ELF-1 (cell line): Measurements from ENCODE around the gene CRCP.
"Not testable (repeated sequence)": the region's sequence is repeated elsewhere in the genome, so short reads cannot be mapped to it uniquely, and the experiment has no call there.

Experiments used
- DNase-seq: peaks from one replicate; pipeline ENCODE4 v3.0.0-alpha.2; 2016; ENCODE audit warnings: low read depth, low spot score

CRCP gene

DNA sequence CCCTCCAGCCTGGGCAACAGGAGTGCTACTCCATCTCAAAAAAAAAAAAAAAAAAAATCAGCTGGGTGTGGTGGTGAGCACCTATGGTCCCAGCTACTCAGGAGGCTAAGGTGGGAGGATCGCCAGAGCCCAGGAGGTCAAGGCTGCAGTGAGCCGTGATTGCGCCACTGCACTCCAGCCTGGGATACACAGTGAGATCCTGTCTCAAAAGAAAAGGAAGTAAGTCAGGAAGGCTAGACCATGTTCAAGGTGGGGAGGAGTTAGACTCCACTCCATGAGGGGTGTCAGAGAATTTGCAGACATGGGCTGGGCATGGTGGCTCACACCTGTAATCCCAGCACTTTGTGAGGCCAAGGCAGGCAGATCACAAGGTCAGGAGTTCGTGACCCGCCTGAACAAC is 6.2 kb upstream of the CRCP start:
- DNase-seq = not testable (repeated sequence)

DNA sequence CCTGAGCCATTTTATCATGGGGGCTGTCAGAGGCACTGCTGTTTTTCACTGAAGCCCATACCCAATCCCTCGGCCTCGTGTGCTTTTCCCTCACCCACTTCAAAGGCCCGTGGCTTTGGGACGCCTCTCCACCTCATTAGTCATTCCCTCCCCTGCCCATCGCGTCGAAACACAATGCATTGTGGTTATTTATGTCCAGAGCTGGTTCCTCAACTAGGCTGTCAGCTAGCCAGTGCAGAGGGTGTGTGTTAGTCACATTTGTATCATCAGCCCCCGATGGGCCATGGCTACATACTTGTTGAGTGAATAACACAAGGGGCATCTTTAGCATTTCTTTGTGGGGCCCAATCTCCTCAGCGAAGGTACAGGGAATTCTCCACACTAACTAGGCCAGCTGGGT is 3.8 kb upstream of the CRCP start:
- DNase-seq = peak; percentile 54

DNA sequence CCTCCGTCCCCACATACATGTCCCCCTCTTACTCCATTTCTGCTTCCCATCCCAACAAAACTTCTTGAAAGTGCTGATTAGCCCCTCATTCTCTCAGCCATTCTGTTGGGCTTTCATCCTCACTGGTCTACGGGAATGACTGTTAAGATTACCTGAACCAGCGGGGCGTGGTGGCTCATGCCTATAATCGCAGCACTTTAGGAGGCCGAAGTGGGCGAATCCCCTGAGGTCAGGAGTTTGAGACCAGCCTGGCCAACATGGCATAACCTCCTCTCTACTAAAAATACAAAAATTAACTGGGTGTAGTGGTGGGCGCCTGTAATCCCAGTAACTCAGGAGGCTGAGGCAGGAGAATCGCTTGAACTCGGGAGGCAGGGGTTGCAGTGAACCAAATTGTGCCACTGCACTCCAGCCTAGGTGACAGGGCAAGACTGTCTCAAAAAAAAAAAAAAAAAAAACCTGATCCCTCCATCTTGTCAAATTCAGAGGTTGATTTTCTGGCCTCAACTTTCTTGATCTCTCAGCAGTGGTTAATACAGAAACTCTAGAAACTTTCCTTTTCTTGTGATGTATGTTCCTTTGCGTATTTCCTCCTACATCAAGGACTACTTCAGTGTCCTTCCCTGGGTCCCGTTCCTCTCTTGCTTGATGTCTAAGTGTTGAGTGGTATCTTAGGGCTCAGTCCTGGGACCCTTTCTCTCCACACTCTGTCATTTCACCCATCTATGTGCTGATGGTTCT is 2.2 kb downstream of the CRCP start:
- DNase-seq = not testable (repeated sequence)

DNA sequence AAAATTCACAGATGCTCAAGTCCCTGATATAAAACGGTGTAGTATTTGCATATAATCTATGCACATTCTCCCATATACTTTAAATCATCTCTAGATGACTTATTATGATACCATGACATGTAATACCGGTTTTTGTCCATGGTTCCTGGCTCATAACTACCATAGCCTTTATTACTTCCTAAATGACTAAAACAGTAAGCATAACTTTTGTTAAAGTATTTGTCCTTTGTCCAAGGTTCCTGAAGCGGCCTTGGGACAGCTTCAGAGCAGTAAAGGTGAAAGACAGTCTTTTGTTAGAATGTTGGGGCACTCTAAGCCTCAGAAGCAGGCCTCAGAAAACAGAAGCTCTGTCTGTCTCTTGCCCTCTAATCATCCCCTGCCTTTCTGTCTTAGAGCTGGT is 4.0 kb downstream of the CRCP start:
- no peak for DNase-seq

DNA sequence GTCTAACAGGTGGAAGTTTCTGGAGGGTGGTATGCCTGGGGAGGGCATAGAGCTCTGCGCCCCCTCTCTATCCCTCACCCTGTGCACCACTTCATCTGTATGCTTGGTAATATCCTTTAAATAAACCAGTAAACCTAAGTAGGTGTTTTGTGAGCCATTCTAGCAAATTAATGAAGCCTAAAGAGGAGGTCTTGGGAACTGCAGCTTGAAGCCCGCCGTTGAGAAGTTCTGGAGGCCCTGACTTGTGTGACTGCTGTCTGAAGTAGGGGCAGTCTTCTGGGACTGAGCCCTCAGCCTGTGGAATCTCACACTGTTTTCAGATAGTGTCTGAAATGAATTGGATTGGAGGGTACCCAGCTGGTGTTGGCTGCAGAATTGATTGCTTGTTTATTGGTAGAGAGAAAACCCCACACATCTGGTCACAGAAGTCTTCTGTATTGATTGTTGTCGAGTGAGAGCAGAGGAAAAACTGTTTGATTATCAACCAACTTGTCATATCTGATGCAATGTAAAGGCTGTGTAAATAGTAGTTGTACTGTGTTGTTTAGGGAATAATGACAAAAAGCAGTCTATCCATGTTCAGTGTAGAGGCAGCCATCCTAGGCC is 4.7 kb downstream of the CRCP start:
- DNase-seq = no peak

DNA sequence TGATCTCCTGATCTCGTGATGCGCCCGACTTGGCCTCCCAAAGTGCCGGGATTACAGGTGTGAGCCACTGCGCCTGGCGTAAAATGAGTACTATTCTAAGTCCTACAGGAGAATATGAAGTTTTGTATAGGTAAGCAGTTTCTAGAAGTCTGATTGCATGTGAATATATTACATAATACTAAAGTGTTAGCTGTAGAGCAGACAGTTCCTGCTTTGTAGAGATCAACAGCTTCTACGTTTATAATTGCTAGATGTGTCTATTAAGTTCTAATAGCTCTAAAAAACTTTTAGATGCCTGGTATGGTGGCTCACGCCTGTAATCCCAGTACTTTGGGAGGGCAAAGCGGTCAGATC is 8.5 kb downstream of the CRCP start:
- DNase-seq = no peak

DNA sequence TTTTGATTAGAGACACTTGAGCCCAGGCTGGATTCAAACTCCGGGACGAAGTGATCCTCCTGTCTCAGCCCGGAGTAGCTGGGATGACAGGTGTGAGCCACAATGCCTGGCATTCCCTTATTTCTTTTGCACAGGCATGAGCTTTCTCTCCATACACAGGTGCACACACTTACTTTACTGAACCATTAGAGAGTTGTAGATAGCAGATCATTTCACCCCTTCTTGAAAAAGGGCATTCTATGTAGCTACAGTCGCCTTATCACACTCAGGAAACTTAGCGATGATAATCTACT is 9.9 kb downstream of the CRCP start:
- DNase-seq = not testable (repeated sequence)

DNA sequence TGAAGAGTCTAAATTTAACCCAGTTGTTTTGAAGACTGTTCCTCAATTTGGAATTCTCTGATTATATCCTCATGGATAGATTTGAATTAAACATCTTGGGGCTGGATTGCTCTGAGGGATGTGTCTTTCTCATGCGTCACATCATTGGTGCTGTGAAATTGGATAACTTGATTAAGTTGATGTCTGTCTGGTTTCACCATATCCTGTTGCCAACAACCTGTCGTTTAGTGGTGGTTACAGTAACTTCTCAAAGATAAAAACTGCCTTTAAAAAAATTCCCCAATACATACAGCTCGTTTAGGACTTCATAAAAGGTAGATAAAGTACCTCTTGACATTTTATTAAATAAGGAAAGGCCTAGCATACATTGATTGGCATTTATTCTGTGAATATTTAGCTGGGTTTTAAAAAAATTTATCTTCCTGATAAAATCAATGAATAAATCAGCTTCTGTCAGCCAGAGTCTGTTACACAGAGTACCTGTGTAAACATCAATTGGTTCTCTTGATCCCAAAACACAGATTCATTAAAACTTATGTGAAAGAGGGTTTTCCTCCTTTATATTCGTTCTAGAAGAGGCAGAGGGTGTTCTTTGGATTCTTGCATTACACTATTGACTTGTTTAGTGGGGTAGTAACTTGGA is 10.5 kb downstream of the CRCP start:
- no peak for DNase-seq

DNA sequence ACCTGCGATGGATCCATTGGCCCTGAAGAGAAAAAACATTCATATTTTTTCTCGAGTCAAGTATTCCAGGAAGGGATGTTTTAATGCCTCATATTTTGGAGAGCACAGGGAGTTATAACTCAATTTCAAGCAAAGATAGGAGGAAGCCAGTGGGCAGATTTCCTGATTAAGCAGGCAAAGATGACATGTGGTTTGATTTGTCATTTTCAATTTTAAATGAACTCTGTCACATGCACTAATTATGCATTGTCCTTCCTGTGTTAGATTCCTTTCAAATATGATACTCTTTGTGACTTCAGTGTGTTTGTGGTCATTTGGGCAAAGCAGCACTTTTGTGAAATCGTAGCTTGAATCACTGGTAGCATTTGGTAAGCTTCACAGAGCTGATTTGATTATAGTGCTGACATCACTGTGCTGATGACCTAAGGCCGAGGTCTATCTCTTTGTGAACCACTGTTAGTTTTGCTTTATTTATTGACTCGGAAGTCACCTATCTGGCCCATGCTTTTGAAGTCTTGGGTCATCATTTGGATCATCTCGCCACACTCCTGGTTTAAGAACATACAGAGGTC is 11.2 kb downstream of the CRCP start:
- not testable (repeated sequence) for DNase-seq

DNA sequence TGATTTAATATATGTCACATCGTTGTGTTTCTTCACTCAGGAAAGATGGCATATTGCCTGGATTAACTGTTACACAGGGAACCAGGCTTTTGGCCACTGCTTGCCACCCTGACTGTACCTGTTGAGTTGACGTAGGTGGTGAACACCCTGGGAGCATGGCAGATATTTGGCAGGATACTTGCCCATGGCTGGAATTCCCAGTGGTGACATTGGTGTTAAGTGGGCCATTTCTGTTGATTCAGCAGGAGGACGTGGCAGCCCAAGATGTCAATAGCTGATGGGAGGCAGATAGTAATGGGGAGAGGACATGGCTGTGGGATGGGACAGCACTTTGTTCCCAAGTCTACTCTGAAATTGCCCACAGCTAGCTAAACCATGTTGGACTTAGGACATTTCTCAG is 12.5 kb downstream of the CRCP start:
- not testable (repeated sequence) for DNase-seq

DNA sequence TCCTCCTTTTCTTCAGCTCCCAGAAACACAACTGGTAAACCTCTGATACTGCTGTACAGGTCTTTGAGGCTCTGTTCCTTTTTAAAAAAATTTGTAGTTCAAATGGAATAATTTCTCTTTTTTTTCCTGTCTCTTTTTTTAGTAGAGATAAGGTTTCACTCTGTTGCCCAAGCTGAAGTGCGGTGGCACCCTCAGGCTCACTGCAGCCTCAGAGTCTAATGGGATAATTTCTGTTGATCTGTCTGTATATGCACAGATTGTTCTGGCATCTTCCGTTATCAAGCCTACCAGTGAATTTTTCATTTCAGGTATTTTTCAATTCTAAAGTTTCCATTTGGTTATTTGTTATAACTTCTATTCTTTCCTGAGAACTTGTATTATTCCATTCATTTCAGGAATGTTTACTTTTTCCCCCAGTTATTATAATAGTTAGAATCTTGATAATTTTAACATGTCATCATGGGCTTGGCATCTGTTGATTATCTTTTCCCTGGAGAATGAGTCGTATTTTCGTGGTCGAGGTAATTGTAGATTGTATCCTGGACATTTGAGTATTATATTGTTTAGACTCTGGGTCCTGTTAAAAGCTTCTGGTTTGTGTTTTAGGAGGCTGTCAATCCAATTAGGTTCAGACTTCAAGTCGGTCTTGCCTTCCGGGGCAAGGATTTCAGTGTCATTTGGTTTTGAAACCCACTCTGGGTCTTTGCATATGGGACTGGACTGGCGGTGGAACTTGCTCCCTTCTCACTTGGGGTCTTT is 24.5 kb downstream of the CRCP start:
- no peak for DNase-seq

DNA sequence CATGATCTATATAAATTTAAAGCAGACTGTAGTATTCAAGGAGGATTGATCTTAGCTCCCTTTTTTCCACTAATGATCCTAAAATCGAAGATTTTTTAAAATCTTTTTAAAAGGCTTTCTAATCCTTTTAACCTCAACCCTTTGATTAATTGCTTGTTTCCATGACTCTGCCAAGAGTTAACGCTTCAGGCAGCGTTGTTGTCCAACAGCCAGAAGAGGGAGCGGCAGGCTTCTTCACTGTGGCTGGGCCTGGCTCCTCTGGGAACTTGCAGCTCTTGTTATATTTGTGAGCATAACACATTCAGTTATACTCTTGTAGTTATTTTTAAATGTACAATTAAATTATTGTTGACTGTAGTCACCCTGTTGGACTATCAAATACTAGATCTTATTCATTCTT is 26.3 kb downstream of the CRCP start:
- peak; percentile 32 for DNase-seq

DNA sequence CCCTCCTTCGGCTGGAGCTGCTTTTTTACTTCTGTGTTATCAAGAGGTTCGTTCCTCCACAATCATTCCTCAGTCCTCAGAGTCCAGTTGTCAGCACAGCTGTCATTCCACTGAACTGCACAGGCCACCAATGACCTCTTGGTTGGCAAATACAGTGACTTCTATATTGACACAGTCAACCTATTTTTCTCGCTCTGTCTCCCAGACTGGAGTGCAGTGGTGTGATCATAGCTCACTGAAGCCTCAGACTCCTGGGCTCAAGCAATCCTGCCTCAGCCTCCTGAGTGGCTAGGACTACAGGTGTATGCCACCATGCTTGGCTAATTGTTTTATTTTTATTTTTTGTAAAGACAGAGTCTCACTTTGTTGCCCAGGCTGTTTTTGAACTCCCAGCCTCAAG is 27.7 kb downstream of the CRCP start:
- DNase-seq = no peak

DNA sequence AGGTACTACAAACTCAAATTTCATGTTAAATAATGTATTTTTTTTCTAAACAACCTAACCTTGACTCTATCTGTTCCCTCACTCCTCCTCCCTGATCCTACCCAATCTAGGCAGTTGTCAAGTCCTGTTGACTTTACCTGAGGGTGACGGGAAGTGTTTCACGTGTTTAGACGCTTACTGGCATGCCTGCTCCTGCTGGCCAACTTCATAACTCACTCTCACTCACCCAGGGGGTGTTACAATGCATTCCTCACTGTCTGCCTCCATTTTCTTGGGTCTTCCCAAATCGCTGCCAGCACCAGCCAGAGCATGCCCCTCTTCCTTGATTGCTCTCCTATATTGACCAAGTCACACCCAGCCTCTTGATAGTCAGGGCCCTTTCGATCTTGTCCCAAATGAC is 28.3 kb downstream of the CRCP start:
- DNase-seq = no peak

DNA sequence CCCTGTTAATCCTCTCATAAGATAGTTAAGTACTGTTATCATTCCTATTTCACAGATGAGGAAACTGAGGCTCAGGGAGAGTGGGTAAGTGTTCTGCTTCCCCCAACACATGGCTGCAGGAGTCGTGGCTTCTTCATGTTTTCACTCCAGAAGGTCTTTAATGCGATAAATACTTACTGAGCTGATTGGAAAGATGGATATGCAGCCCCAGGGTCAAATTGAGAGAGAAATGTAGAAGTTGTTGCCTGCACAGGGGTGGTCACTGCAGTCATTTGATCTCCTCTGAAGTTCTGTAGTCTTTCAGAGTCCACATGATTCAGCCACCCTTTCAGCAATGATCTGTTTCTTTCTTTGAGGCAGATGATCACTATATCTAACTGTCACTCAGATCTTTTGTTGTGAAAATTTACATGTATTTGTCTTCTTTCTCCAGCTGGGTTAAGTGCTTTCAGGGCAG is 29.3 kb downstream of the CRCP start:
- DNase-seq = no peak

DNA sequence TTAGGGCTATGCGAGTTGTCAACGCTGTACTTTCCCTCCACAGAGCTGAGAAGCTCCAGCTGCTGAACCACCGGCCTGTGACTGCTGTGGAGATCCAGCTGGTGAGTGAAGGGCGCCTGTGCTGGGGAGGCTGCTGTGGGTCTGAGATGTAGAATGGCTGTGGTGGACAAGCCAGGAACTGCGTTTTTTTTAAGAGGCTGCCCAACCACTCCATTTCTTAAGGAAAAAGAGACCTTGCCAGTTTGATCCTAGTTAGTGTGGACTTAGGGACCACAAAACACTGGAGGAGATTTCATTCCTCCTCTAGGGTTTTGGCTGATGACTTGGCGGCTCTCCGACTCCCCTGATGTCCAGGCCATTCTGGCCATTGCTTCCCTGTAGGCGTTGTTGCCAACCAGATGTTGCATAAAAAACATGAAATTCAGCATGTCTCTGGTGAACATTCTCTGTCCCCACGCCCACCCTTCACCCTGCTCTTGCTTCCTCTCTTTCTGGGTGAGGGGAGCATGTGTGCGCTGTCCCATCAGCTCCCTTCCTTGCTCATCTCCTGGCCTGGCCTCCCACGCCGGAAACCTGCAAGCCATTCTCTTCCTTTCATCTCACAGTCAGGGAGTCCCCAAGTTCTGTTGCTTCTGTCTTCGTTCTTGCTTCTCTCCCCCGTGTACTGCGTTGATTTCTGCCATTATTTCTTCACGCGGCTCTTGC is 30.9 kb downstream of the CRCP start:
- no peak for DNase-seq

DNA sequence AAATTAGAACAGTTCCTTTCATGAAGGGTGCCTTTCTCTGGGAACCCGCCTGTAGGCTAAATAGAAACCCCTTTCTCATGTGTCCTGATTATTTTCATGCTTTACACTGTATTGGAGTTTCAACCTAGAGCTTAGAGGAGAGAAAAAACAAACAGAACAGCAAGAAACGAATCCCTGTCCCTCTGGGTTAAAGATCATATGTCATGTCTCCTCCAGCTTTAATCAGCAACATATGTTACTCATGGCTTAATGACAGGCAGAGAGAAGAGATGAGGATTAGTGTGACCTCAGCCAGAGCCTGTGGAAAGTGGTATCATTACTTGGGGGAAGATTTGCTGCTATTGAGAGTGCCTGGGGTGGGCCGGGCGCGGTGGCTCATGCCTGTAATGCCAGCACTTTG is 32.1 kb downstream of the CRCP start:
- DNase-seq = no peak

DNA sequence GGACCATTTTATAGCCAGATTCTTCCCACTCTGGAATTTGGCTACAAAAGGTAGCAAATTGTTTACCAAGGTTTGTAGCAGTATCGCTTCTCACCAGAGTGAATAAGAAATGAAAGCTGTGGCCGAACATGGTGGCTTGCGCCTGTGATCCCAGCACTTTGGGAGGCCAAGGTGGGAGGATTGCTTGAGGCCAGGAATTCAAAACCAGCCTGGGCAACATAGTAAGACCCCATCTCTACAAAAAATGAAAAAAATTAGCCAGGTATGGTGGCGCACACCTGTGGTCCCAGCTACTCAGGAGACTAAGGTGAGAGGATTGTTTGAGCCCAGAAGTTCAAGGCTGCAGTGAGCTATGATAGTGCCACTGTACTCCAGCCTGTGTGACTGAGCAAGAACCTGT is 33.0 kb downstream of the CRCP start:
- DNase-seq = not testable (repeated sequence)

DNA sequence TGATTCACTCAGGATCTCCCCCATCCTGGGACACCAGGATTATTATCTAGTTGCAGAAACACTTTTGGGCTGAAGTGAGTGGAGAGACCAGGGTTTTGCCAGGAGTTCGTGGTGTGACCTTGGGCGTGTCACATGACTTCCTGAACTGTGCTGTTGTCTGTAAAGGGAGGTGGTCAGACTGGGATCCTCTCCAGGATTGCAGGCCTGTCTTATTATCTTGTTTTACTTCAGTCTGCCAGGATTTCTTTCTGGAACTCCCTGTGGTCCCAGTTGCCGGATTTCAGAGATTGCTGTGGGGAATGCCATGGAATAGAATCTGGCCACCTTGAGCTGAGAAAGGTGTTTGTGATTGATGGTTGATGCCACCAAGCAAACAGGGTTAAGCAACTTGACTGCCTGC is 35.8 kb downstream of the CRCP start:
- DNase-seq = no peak

DNA sequence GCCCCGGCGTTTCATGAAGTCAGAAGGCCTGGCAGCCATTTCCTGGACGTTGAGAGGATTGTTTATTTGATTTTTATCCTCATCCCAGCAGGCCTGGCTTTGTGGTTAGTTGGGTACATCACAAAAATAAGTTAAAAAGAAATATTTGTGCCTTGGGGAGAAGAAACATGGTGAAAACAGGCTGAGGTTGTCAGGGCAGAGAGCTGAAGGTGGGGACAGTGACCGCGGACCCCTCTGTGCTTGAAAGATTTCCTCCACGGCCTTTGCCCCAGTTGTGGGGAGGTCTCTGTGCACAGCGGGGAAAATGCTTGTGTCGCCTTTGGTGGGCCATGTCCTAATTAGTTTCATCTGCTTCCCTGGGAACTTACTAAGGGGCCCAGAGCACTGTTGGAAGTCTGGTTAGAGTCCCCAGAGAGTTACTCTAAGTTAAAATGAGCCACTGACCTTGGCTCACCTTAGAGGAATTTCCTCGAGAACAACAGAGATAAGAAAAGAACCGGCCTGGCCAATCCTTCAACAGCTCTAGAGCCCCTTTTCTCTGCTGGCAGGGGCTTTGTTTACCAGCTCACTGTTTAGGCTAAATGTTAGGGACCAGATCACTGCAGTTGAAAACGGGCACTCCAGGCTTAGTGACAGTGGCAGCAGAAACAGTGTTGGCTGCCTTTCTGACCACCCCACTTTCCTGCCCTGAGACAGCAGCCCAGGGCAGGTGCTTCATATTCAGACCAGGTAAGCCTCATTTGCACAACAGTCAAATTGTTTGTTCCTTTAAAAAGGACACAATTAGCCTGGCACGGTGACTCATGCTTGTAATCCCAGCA is 37.9 kb downstream of the CRCP start:
- DNase-seq = peak; percentile 72

DNA sequence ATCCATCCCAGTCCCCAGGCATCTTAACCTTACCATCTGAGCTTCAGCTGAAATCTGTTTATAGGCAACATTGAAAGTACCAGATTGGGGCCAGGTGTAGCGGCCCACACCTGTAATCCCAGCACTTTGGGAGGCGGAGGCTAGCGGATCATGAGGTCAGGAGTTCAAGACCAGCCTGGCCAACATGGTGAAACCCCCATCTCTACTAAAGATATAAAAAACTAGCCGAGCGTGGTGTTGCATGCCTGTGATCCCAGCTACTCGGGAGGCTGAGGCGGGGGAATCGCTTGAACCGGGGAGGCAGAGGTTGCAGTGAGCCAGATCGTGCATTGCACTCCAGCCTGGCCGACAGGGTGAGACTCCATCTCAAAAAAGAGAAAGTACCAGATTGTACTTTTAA is 39.0 kb downstream of the CRCP start:
- no peak for DNase-seq
